Ovary (tissue), 3 donors: ENCODE results near the gene GABRG3.

Experiments used
- CTCF ChIP-seq, 3 donors: fragments of 450-650 bp in 2 of 3; fragments of 200-600 bp in 1 of 3; IDR thresholded peaks; one replicate each; pipeline versions ENCODE4 v1.5.1 to v1.8.0; 2016 to 2022; ENCODE audit warnings: antibody characterized with exemption in 3 of 3, mild to moderate bottlenecking in 1 of 3
- EP300 ChIP-seq: sonication (generic); formaldehyde crosslinking; IDR thresholded peaks from one replicate; pipeline ENCODE4 v1.6.1; 2017; ENCODE audit warnings: antibody characterized with exemption
- POLR2A ChIP-seq: fragments of 450-650 bp; IDR thresholded peaks from one replicate; pipeline ENCODE4 v1.6.1; 2017; ENCODE audit warnings: antibody characterized with exemption, mild to moderate bottlenecking, moderate library complexity
- donor health status: DM: no; HTN: no; CAD: no.

GRCh38 chr15:27039152-27039551 lies 68.2 kb downstream of the GABRG3 start:
- no peak for TF ChIP-seq POLR2A
- TF ChIP-seq CTCF (IDR thresholded peaks at IDR 0.05) = no peak
- TF ChIP-seq EP300 = no peak
